Measurements from ENCODE around the gene MSRB3. TPM values are rescaled to one million over a fixed set of nuclear protein-coding genes. Genes with fewer than 3 reads are reported as not detected.

MSRB3 gene
- total and polyA plus RNA-seq, 3 experiments from 2014 or later = not detected

GRCh38 chr12:65391711-65392110 is 113.2 kb downstream of the MSRB3 start:
- no peaks in the 10 kb centered on the region for H3K27me3 Mint-ChIP-seq
- no peaks in the 10 kb centered on the region for H3K9me3 ChIP-seq (ENCODE audit: low read length)
- H3K4me1 ChIP-seq (ENCODE audit: insufficient read depth, low read length) = no peaks in the 10 kb centered on the region
- POLR2A ChIA-PET = no interaction called here
- DNase-seq = no peak
- H3K27ac Mint-ChIP-seq = no peak overlapping the region
- H3K36me3 Mint-ChIP-seq = no peaks in the 10 kb centered on the region
- no peaks in the 10 kb centered on the region for H3K36me3 ChIP-seq (ENCODE audit: insufficient read depth, low read length)
- no peak overlapping the region for H3K27ac ChIP-seq (ENCODE audit: low read depth, low read length)
- H3K27me3 ChIP-seq (ENCODE audit: insufficient read depth, low read length, poor library complexity, severe bottlenecking) = no peaks in the 10 kb centered on the region
- H3K9me3 Mint-ChIP-seq = peaks cover 6 to 12% (median 9%) of the 10 kb centered on the region in 5 donors
- CTCF ChIA-PET = no interaction called here
- H3K4me1 Mint-ChIP-seq = no peaks in the 10 kb centered on the region
- H3K4me3 Mint-ChIP-seq = no peak overlapping the region
- no peak overlapping the region for H3K4me3 ChIP-seq (ENCODE audit: low read length)

- H3K27ac ChIP-seq (ENCODE audit: low read depth, low read length) = no peak overlapping the region
- peaks cover 10 to 13% (median 10%) of the 10 kb centered on the region in 5 donors for H3K9me3 Mint-ChIP-seq
- H3K27ac Mint-ChIP-seq = no peak overlapping the region
- H3K27me3 ChIP-seq (ENCODE audit: insufficient read depth, low read length, poor library complexity, severe bottlenecking) = no peaks in the 10 kb centered on the region
- no peak overlapping the region for H3K4me3 Mint-ChIP-seq
- H3K36me3 Mint-ChIP-seq = no peaks in the 10 kb centered on the region
- ChIA-PET CTCF (no interaction called here), POLR2A (no interaction called here)
- H3K4me1 Mint-ChIP-seq = no peaks in the 10 kb centered on the region
- H3K27me3 Mint-ChIP-seq = no peaks in the 10 kb centered on the region
- no peaks in the 10 kb centered on the region for H3K4me1 ChIP-seq (ENCODE audit: insufficient read depth, low read length)
- no peaks in the 10 kb centered on the region for H3K36me3 ChIP-seq (ENCODE audit: insufficient read depth, low read length)
- H3K4me3 ChIP-seq (ENCODE audit: low read length) = no peak overlapping the region
- DNase-seq = no peak
- no peaks in the 10 kb centered on the region for H3K9me3 ChIP-seq (ENCODE audit: low read length)
Observed at GRCh38 chr12:65392491-65392890, 114.0 kb downstream of the MSRB3 start.

- H3K9me3 ChIP-seq (ENCODE audit: low read length) = no peaks in the 10 kb centered on the region
- ChIA-PET CTCF (no interaction called here), POLR2A (no interaction called here)
- Mint-ChIP-seq H3K27me3 (no peaks in the 10 kb centered on the region), H3K4me1 (no peaks in the 10 kb centered on the region), H3K36me3 (no peaks in the 10 kb centered on the region), H3K27ac (no peak overlapping the region), H3K9me3 (peaks cover 6 to 17% (median 13%) of the 10 kb centered on the region in 5 donors), H3K4me3 (no peak overlapping the region)
- no peaks in the 10 kb centered on the region for H3K27me3 ChIP-seq (ENCODE audit: insufficient read depth, low read length, poor library complexity, severe bottlenecking)
- DNase-seq = no peak
- no peak overlapping the region for H3K27ac ChIP-seq (ENCODE audit: low read depth, low read length)
- H3K36me3 ChIP-seq (ENCODE audit: insufficient read depth, low read length) = no peaks in the 10 kb centered on the region
- no peak overlapping the region for H3K4me3 ChIP-seq (ENCODE audit: low read length)
- no peaks in the 10 kb centered on the region for H3K4me1 ChIP-seq (ENCODE audit: insufficient read depth, low read length)
Observed at GRCh38 chr12:65403188-65403587, 124.7 kb downstream of the MSRB3 start.

GRCh38 chr12:65407388-65408149 is 129.1 kb downstream of the MSRB3 start:
- Histone ChIP-seq H3K27ac (ENCODE audit: low read depth, low read length) (no peak overlapping the region), H3K36me3 (ENCODE audit: insufficient read depth, low read length) (no peaks in the 10 kb centered on the region), H3K9me3 (ENCODE audit: low read length) (no peaks in the 10 kb centered on the region), H3K4me3 (ENCODE audit: low read length) (no peak overlapping the region), H3K27me3 (ENCODE audit: insufficient read depth, low read length, poor library complexity, severe bottlenecking) (no peaks in the 10 kb centered on the region), H3K4me1 (ENCODE audit: insufficient read depth, low read length) (no peaks in the 10 kb centered on the region)
- no peak for DNase-seq
- no peak overlapping the region for H3K27ac Mint-ChIP-seq
- POLR2A ChIA-PET = no interaction called here
- H3K9me3 Mint-ChIP-seq = peaks cover 0 to 12% (median 5%) of the 10 kb centered on the region in 5 donors
- H3K4me3 Mint-ChIP-seq = no peak overlapping the region
- CTCF ChIA-PET = no interaction called here
- H3K36me3 Mint-ChIP-seq = no peaks in the 10 kb centered on the region
- H3K27me3 Mint-ChIP-seq = peaks cover 0 to under 1% of the 10 kb centered on the region in 2 donors
- H3K4me1 Mint-ChIP-seq = no peaks in the 10 kb centered on the region

GRCh38 chr12:65408441-65408840 is 130.0 kb downstream of the MSRB3 start:
- no peak for DNase-seq
- no peak overlapping the region for H3K27ac Mint-ChIP-seq
- Histone ChIP-seq H3K4me3 (ENCODE audit: low read length) (no peak overlapping the region), H3K4me1 (ENCODE audit: insufficient read depth, low read length) (no peaks in the 10 kb centered on the region), H3K27ac (ENCODE audit: low read depth, low read length) (no peak overlapping the region), H3K27me3 (ENCODE audit: insufficient read depth, low read length, poor library complexity, severe bottlenecking) (no peaks in the 10 kb centered on the region), H3K9me3 (ENCODE audit: low read length) (no peaks in the 10 kb centered on the region), H3K36me3 (ENCODE audit: insufficient read depth, low read length) (no peaks in the 10 kb centered on the region)
- POLR2A ChIA-PET = no interaction called here
- no peak overlapping the region for H3K4me3 Mint-ChIP-seq
- H3K4me1 Mint-ChIP-seq = no peaks in the 10 kb centered on the region
- CTCF ChIA-PET = no interaction called here
- H3K9me3 Mint-ChIP-seq = peaks cover 0 to 12% (median 5%) of the 10 kb centered on the region in 5 donors
- H3K36me3 Mint-ChIP-seq = no peaks in the 10 kb centered on the region
- peaks cover 0 to 2% of the 10 kb centered on the region in 2 donors for H3K27me3 Mint-ChIP-seq

GRCh38 chr12:65409726-65410125 is 131.2 kb downstream of the MSRB3 start:
- no peak overlapping the region for H3K4me3 ChIP-seq (ENCODE audit: low read length)
- H3K4me1 Mint-ChIP-seq = no peaks in the 10 kb centered on the region
- H3K36me3 Mint-ChIP-seq = no peaks in the 10 kb centered on the region
- peaks cover 0 to 12% (median 5%) of the 10 kb centered on the region in 5 donors for H3K9me3 Mint-ChIP-seq
- H3K4me1 ChIP-seq (ENCODE audit: insufficient read depth, low read length) = no peaks in the 10 kb centered on the region
- H3K27ac ChIP-seq (ENCODE audit: low read depth, low read length) = no peak overlapping the region
- no peaks in the 10 kb centered on the region for H3K27me3 ChIP-seq (ENCODE audit: insufficient read depth, low read length, poor library complexity, severe bottlenecking)
- no peaks in the 10 kb centered on the region for H3K36me3 ChIP-seq (ENCODE audit: insufficient read depth, low read length)
- H3K27ac Mint-ChIP-seq = no peak overlapping the region
- ChIA-PET CTCF (no interaction called here), POLR2A (no interaction called here)
- DNase-seq = no peak
- H3K9me3 ChIP-seq (ENCODE audit: low read length) = no peaks in the 10 kb centered on the region
- peaks cover 0 to 2% of the 10 kb centered on the region in 2 donors for H3K27me3 Mint-ChIP-seq
- H3K4me3 Mint-ChIP-seq = no peak overlapping the region

- ChIA-PET POLR2A (no interaction called here), CTCF (no interaction called here)
- Mint-ChIP-seq H3K4me1 (no peaks in the 10 kb centered on the region), H3K27me3 (peaks cover 0 to 2% of the 10 kb centered on the region in 2 donors), H3K4me3 (no peak overlapping the region), H3K27ac (no peak overlapping the region), H3K9me3 (peaks cover 0 to 9% (median 5%) of the 10 kb centered on the region in 5 donors), H3K36me3 (no peaks in the 10 kb centered on the region)
- no peaks in the 10 kb centered on the region for H3K9me3 ChIP-seq (ENCODE audit: low read length)
- DNase-seq = no peak
- H3K4me1 ChIP-seq (ENCODE audit: insufficient read depth, low read length) = no peaks in the 10 kb centered on the region
- H3K36me3 ChIP-seq (ENCODE audit: insufficient read depth, low read length) = no peaks in the 10 kb centered on the region
- no peak overlapping the region for H3K4me3 ChIP-seq (ENCODE audit: low read length)
- H3K27ac ChIP-seq (ENCODE audit: low read depth, low read length) = no peak overlapping the region
- no peaks in the 10 kb centered on the region for H3K27me3 ChIP-seq (ENCODE audit: insufficient read depth, low read length, poor library complexity, severe bottlenecking)
Observed at GRCh38 chr12:65411171-65411570, 132.7 kb downstream of the MSRB3 start.

- CTCF ChIA-PET = no interaction called here
Observed at GRCh38 chr12:65414526-65414925, 136.0 kb downstream of the MSRB3 start.

More at GRCh38 chr12:65414526-65414925, 136.0 kb downstream of the MSRB3 start:
- POLR2A ChIA-PET = no interaction called here
- H3K4me3 Mint-ChIP-seq = no peak overlapping the region
- Histone ChIP-seq H3K27me3 (ENCODE audit: insufficient read depth, low read length, poor library complexity, severe bottlenecking) (no peaks in the 10 kb centered on the region), H3K9me3 (ENCODE audit: low read length) (no peaks in the 10 kb centered on the region), H3K4me1 (ENCODE audit: insufficient read depth, low read length) (no peaks in the 10 kb centered on the region), H3K27ac (ENCODE audit: low read depth, low read length) (no peak overlapping the region), H3K36me3 (ENCODE audit: insufficient read depth, low read length) (no peaks in the 10 kb centered on the region), H3K4me3 (ENCODE audit: low read length) (no peak overlapping the region)
- no peaks in the 10 kb centered on the region for H3K4me1 Mint-ChIP-seq
- H3K36me3 Mint-ChIP-seq = no peaks in the 10 kb centered on the region
- H3K9me3 Mint-ChIP-seq = peaks cover 0 to 3% (median 2%) of the 10 kb centered on the region in 5 donors
- no peak overlapping the region for H3K27ac Mint-ChIP-seq
- DNase-seq = no peak
- peaks cover 0 to 5% of the 10 kb centered on the region in 2 donors for H3K27me3 Mint-ChIP-seq
